Globus pallidus (tissue), 1 donor: ENCODE measurements around the gene FN3K.

Experiments
- DNase-seq: peaks from one replicate; pipeline ENCODE4 v3.0.0-alpha.2; 2015; ENCODE audit warnings: low spot score

Gene FN3K

DNA sequence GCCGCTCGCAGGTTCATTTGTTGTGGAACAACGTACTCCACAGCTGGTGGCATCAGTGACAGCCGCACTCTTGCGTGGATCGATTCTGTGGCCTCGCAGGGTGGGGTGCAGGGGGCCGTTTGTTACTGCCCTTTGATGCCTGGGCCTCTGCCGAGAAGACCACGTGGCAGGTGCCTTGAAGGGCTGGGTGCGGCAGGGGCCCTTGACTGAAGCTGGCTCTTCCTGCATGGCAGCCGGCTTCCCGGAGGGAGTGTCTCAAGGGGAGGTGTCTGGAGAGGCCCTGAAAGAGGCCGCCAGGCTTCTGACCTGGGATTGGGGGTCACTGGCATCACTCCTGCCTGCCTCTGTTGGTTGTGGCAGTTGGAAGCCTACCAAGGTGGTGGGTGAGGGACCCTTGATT, 60.2 kb downstream of the FN3K start:
- no peak for DNase-seq

DNA sequence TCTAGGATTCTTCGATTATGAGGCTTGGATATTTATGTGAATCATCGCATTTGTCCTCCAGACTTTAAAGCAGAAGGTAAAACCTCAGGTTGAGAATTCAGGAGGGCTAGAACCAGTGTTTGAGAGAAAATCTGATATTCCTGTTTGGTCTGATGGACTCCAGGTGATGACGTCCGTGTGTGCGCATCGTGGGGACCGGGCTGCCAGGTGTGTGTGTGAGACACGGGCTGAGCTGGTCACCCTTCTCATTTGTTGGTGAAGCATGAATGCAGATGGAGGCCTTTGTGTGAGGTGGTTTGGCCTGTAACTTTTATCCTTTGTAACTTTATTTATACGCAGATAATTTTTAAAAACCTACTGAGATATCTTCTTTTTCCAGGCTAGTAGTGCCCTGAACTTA, 61.6 kb downstream of the FN3K start:
- DNase-seq, result no peak

DNA sequence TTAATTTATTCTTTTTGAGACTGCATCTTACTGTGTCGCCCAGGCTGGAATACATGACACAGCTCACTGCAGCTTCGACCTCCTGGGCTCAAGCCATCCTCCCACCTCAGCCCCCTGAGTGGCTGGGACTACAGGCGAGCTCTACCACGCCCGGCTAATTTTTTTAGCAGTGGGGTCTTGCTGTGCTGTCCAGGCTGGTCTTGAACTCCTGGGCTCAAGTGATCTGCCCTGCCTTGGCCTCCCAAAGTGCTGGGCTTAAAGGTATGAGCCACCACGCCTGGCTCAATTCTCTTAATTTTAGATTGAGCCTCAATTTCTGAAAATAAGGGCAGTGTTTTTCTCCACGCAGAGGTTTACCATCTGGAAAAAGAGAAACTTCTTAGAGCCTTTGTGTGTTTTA, 63.3 kb downstream of the FN3K start:
- DNase-seq, result no peak

DNA sequence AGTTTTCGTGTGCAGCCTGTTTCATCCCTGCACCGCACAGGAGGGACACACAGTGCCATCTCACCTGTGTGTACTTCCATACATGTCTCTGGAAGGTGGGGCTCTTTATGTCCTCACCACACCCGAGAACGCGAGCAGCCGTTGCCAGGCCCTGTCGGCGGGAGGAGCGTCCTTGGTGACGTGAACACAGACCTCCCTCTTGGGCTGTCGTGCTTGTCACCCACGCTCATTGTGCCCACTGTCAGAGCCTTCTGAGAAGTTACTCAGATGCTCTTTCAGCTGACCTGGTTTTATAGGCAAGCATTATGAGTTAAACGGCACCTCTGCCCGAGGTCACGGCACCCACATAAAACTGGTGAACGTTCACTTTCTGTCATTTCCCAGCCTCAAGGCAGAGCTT, 64.2 kb downstream of the FN3K start:
- DNase-seq, result no peak
